ENCODE data around the gene DSPP.

DNA sequence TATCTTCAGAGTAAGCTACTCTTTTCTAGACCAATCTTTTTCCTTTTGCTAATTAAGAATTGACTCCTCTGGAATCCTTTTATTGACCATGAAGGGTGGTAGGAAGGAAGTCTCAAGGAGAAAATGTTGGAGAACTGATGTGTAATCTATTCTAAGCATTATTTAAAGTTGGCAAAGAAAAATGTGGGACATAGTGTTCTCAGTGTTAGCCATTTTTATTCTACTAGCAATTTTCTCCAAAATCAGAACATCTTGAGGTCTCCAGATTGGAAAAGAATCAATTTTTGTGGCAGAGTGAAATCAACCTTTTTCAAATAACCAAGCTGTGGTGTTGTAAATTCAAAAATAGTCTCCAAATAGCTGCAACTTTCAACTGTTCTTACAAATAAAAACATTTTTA, 23.3 kb downstream of the DSPP start:
- TF ChIP-seq RELA (CRISPR knock-in tag; IDR thresholded peaks at IDR 0.05; ENCODE audit: borderline replicate concordance) = no peak
- TF ChIP-seq, protein P1, sequence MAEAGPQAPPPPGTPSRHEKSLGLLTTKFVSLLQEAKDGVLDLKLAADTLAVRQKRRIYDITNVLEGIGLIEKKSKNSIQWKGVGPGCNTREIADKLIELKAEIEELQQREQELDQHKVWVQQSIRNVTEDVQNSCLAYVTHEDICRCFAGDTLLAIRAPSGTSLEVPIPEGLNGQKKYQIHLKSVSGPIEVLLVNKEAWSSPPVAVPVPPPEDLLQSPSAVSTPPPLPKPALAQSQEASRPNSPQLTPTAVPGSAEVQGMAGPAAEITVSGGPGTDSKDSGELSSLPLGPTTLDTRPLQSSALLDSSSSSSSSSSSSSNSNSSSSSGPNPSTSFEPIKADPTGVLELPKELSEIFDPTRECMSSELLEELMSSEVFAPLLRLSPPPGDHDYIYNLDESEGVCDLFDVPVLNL (CRISPR knock-in tag; IDR thresholded peaks at IDR 0.05; ENCODE audit: borderline replicate concordance, low read depth) = no peak
- TF ChIP-seq JUN (CRISPR knock-in tag; IDR thresholded peaks at IDR 0.05) = no peak
- TF ChIP-seq, protein P2, sequence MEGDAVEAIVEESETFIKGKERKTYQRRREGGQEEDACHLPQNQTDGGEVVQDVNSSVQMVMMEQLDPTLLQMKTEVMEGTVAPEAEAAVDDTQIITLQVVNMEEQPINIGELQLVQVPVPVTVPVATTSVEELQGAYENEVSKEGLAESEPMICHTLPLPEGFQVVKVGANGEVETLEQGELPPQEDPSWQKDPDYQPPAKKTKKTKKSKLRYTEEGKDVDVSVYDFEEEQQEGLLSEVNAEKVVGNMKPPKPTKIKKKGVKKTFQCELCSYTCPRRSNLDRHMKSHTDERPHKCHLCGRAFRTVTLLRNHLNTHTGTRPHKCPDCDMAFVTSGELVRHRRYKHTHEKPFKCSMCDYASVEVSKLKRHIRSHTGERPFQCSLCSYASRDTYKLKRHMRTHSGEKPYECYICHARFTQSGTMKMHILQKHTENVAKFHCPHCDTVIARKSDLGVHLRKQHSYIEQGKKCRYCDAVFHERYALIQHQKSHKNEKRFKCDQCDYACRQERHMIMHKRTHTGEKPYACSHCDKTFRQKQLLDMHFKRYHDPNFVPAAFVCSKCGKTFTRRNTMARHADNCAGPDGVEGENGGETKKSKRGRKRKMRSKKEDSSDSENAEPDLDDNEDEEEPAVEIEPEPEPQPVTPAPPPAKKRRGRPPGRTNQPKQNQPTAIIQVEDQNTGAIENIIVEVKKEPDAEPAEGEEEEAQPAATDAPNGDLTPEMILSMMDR (IDR thresholded peaks at IDR 0.05) = no peak
- no peak for TF ChIP-seq TEAD1 (CRISPR knock-in tag; IDR thresholded peaks at IDR 0.05)
- no peak for TF ChIP-seq IRF2 (CRISPR knock-in tag; IDR thresholded peaks at IDR 0.05; ENCODE audit: borderline replicate concordance, low read depth)
